Skin epidermis (tissue), 12 donors: ENCODE measurements around the gene MYOT.

ENCODE experiments used
- H3K27ac ChIP-seq, 21 experiments: fragments of 200-600 bp; sonication (generic) in 11 of 21; one replicate each; pipeline ENCODE4 v1.5.0; 2020; ENCODE audit warnings: mild to moderate bottlenecking in 3 of 21, inconsistent platforms in 2 of 21, moderate library complexity in 2 of 21
- H3K4me3 ChIP-seq, 7 experiments: fragments of 200-600 bp; sonication (generic) in 2 of 7; one replicate each; pipeline ENCODE4 v1.5.0; 2020; ENCODE audit warnings: inconsistent platforms in 2 of 7, mild to moderate bottlenecking in 2 of 7, moderate library complexity in 1 of 7

Gene MYOT, protein sequence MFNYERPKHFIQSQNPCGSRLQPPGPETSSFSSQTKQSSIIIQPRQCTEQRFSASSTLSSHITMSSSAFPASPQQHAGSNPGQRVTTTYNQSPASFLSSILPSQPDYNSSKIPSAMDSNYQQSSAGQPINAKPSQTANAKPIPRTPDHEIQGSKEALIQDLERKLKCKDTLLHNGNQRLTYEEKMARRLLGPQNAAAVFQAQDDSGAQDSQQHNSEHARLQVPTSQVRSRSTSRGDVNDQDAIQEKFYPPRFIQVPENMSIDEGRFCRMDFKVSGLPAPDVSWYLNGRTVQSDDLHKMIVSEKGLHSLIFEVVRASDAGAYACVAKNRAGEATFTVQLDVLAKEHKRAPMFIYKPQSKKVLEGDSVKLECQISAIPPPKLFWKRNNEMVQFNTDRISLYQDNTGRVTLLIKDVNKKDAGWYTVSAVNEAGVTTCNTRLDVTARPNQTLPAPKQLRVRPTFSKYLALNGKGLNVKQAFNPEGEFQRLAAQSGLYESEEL

DNA sequence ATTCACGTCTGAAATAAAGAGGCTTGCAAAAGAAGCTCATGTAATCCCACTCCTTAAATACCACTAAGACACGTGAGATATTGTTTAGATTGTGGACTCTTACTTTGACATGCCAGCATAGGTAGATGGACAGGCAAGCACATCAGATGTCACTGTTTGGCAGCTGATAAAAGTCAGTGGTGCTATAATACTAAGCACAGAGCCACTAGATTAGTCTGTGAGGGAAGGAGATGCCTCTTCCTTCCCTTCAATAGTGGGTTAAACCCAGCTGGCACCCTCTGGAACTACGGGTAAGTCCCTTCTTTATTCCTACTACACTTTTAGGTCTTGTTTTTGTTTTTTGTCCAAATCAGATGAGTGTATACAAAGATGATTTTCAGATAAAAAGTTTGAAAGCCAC lies at the start of gene MYOT:
Gene MYOT (plus strand): TSS at position 197 of the 400 bp plus-strand sequence. CDS start 2,792 bp downstream, outside the sequence.
- no peak within 1 kb of the TSS for H3K27ac ChIP-seq
- H3K4me3 ChIP-seq: no peak within 1 kb of the TSS

DNA sequence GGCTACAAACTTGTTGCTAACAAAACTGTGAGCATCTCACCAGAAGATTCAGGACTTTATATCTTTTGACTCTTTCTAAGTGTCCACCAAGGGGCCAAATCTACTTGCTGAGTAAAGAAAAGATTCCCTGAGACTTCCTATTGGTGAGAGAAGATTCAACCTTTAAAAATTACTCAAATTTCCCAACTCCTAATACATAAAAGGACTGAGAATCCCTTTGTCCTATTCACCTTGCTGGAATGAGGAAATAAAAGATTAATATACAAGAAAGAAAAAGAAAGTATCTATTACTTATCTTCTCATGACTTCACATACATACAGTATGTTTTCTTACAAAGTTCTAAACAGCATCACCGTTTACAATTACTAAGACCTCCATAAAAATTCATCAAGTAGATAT lies 47.9 kb upstream of the MYOT start:
- H3K4me3 ChIP-seq: no peak overlapping the region
- no peak overlapping the region for H3K27ac ChIP-seq

DNA sequence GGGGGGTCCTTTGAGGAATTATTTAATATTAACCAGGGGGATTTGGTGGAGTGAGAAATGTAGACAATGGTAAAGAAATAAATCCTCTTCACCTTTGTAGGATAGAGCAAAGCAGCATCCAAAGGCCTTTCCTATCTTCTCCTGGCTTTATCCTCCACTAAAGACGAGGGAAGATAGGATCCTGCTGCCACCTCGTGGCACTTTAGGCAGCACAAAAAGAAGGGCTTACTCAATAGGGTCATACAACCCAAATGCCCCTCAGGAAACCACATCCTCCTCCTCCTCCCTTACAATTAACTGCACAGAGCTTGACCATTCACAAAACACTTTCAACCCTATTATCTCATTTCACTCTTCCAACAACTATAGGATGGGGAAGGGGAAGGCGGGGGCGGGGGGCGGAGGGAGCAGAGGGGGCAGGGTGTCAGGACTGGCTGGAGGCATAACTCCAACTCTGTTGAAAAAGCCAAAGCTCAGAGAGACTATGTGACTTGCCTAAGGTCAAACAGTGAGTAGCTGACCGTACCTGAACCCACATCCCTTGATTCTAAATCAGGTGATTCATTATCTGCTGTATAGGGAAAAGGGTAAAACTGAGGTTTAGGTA lies 45.4 kb upstream of the MYOT start:
- Histone ChIP-seq H3K27ac (no peak overlapping the region), H3K4me3 (no peak overlapping the region)

DNA sequence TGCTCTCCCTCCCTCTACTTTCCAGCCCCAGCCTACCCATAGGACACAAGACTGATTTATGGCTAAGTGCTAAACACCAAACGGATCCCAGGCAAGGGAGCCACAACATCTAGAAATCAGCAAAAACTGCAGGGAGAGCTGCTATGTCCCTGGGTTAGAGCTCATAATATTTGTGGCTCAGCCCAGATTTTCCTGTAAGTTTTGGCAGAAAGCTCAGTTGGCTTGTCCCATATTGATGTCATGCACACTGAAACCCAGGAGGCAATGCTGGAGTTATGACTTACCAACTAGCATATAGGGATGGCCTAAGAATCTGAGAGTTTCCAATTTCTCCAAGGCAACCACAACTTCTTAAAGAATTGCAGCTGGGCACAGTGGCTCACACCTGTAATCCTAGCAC lies 44.7 kb upstream of the MYOT start:
- Histone ChIP-seq H3K27ac (no peak overlapping the region), H3K4me3 (no peak overlapping the region)

DNA sequence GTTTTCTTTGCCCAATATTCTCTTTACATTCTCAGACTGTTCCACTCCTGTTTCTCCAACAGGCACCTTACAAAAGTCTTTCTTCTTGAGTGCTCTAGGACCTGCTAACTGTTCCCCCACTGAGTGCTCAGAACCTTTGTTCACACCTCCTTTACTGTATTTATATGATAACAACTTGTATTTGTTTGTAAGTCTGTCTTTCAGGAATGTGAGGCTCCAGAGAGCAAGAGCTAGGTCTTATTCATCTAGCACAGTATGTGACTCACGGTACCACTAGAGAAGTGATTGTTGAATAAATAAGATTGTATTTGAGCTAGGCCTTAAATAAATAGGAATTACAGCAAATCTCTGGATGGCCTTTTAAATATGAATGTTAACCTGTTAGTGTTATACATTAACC lies 42.5 kb upstream of the MYOT start:
- no peak overlapping the region for H3K4me3 ChIP-seq
- no peak overlapping the region for H3K27ac ChIP-seq

DNA sequence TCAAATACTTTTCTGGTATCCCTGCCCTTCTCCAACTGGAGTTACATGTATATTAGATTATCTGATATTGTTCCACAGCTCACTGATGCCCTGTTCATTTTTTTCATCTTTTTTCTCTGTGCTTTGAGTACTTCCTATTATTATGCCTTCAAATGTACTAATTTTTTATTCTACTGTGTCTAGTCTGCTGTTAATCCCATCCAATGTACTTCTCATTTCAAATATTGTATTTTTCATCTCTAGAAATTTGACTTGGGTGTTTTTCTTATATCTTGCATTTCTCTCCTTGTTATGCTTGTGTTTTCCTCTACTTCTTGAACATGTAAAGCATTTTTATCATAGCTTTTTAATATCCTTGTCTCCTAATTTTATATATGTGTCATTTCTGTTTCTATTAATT lies 41.6 kb upstream of the MYOT start:
- Histone ChIP-seq H3K4me3 (no peak overlapping the region), H3K27ac (no peak overlapping the region)

DNA sequence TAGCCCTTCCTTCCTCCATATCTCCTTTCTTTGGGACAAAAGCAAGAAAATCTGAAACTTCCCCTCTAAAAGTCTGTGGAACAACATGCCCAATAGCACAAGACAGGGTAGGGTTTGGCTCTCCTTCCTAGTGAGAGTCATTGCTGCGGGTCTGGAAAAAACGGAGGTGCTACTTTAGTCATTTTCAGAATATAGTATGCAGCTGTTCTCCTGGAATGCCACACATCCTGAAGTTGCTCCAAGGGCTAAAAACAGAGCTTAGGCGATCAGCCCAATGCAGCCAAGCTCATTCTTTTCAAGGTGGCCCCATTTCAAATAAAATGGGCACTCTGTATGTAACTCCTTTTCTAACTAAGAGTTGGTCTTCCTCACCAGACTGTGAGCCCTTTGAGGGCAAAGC lies 39.5 kb upstream of the MYOT start:
- Histone ChIP-seq H3K27ac (no peak overlapping the region), H3K4me3 (no peak overlapping the region)

DNA sequence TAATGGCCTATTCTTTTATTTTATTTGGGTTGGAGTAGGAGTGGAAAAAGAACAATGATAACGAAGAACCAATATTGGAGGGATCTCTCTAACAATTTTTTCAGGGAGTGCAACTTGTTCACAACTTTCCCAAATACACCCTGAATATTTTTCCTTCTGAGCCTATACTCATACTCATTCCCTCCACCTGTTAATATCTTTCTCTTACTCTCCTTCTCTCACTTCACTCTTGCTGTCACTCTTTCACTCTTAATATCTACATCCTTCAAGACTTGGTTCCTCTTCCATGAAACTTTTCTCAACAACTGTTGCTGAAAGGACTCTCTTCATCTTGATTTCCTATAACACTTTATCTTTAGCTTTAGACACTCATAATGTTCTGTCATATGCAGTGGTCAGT lies 39.0 kb upstream of the MYOT start:
- Histone ChIP-seq H3K4me3 (no peak overlapping the region), H3K27ac (no peak overlapping the region)

DNA sequence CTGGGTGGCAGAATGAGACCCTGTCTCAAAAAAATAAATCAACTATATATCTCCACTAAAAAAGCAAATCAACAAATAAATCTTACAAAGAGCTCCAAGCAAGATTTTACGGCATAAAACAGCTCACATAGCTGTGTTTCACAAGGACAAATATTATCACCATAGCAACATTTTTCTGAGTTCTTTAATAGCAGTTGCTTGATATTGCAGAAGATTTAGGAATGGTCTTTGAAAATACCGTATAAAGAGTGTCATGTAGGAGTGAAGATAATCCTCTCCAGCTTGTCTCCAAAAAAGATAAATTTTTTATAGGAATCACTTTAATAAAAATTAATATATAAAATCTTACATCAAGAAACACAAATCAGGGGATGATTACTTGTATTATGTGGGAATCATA lies 36.6 kb upstream of the MYOT start:
- no peak overlapping the region for H3K27ac ChIP-seq
- no peak overlapping the region for H3K4me3 ChIP-seq

DNA sequence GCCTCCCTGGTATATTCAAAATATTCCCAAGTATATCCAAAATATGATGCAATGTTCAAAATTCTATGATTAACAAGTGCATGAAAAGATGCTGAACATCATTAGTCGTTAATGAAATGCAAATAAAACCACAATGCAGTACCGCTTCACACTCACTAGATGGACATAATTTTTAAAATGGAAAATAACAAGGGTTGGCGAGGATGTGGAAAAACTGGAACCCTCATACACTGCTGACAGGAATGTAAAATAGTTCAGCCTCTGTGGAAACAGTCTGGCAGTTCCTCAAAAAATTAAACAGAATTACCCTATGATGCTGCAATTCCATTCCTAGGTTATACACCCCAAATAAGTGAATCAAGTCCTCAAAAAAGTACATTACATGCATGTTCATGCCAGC lies 36.1 kb upstream of the MYOT start:
- no peak overlapping the region for H3K27ac ChIP-seq
- no peak overlapping the region for H3K4me3 ChIP-seq

DNA sequence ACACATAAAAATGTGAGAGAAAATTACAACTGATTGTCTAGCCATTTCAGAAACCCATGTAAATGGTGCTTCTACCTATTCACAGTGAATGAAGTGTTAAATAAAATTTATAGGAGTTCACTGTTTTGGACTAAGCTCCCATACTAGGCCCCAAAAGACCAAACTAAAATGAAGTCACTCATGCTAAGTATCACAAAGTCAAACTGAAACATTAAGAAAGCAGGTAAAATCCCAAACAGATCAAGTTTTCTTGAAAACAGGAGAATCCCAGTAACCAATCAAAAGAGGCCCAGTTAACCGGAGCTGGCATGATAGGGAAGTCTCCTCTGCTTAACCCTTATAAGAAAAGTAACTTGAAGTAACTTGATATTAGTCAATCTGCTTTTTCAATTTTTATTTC lies 35.2 kb upstream of the MYOT start:
- Histone ChIP-seq H3K4me3 (no peak overlapping the region), H3K27ac (no peak overlapping the region)

DNA sequence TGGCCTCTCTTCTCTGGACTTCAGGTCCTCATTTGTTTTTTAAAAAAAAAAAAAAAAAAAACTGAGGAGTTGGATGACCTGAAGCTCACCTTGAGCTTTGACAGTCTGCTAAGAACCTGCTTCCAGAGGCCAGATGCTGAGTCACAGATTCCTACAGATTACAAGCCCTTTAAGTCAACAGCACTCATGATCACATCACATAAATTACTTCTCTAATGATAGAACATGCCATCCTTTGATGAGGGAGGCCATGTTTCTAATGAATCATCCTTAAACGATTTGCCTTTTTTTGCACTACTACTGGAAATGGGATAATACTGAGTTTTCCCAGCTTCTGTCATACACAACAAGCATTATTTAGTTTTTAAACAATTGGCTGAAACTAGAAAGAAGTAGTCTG lies 34.2 kb upstream of the MYOT start:
- no peak overlapping the region for H3K27ac ChIP-seq

DNA sequence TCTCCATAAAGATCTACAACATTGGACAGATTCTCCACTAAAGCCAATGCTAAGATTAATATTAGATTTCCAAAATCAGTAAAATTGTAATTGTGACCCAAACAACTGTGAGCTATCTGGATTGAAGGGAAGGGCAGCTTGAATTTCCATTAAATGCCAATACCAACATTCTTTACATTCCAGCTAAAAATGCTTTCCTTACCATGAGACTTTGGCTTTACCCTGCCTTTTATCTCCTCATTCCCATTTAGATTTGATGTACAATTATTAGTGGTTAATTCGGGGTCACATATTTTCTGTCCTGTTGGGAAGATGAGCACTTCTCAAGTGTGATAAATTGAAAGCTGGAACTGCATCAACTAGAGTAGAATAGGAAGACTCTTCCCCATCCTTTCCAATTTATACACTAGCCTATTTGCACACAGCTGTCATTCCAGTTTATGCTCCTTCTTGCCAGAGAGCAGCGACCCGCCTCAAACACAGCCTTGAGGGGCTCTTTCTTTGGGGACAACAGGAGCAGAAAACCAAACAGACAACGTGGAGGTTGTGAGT lies 33.1 kb upstream of the MYOT start:
- no peak overlapping the region for H3K4me3 ChIP-seq
- no peak overlapping the region for H3K27ac ChIP-seq

More for the DNA sequence above, 34.2 kb upstream of the MYOT start:
- H3K4me3 ChIP-seq: no peak overlapping the region

DNA sequence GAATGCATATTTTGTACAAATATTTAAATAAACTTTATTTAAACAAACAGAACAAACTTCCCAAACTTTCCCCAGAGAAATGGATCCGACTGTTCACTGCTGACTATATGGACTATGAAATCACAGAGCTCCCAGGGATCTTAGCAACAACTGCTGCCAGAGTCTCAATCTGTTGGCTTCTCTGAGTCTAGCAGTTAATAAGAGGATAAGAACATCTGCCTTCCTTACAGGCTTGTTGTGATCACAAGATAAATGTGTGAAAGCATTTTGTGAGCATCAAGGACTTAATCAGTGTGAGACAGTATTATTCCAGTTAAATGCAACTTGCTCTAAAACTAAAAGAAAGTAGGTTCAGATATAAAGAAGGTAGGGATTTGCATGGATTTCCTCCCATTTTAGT lies 31.4 kb upstream of the MYOT start:
- no peak overlapping the region for H3K27ac ChIP-seq
- no peak overlapping the region for H3K4me3 ChIP-seq

DNA sequence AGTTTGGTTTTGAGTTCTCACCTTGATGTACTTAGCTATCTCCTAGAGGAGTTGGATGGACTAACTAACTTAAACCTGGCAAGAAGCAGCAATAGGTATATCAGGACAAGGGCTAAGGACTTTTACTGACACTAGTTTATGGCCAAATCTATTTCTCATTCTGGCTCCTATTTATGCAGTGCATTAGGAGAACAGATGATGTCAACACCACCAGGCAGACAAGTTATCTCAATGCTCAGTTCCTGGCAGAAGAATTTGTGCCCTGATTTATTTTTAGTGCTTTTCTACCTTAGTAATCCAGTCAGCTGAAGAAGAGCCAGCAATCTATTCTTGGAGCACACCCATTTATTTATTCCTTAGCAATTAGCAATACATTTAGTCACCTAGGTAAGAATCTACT lies 30.7 kb upstream of the MYOT start:
- no peak overlapping the region for H3K27ac ChIP-seq
- no peak overlapping the region for H3K4me3 ChIP-seq

DNA sequence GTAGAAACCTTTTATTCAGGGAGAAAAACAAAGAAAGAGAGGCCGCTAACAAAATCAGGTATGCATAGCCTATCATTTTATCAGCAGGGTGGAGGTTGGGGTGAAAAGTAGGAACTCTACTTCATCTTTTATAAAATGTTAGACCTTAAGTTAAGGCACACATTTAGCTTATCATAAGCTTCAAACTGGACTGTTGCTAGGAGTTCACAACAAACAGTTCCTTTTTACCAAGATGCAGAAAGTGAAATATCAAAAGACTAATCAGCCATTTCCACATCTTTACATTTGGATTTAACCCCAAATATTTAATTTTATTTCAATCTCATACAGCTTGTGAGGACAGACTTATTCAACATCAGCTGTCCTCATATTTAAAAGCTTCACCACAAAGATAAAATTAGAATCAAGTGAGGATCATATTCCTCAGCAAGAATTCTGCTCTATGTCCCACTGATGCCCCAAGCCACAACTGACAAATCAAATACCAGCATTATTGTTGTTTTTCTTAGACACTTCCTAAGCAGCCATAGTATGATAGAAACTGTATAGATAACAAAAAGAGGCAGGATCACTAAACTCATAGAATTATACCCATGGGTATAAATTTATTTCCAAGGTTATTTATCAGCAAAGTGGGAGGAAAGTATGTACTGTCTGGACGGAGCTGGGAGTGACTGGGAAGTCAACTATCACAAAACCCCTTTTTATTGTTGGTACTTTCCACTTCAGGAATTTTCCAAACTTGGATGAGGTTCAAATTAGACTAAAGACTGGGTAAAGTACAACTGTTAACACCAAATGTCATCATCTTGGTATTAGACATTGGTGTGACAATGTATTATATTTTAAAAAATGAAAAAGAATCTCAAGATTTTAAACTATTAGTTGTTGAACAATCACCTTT lies 29.9 kb upstream of the MYOT start:
- no peak overlapping the region for H3K4me3 ChIP-seq

DNA sequence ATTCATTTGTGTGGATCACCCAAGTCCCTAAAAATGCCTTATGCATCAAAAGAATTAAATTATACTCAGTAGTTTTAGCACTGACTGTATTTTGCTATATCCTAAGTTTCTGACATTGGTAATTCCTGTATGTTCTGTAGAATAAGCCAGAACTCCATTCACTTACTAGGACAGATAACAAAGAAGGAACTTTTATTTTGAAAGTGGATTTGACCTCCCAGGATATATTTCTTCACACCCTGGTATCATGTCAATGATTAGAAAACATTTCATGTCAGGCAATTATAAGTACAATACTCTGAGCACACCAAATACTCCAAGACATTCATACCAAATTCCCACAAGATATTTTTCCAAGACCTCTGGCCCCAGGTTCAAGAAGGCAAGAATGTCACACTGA lies 28.7 kb upstream of the MYOT start:
- Histone ChIP-seq H3K27ac (no peak overlapping the region), H3K4me3 (no peak overlapping the region)

More for the DNA sequence above, 29.9 kb upstream of the MYOT start:
- H3K27ac ChIP-seq: no peak overlapping the region

DNA sequence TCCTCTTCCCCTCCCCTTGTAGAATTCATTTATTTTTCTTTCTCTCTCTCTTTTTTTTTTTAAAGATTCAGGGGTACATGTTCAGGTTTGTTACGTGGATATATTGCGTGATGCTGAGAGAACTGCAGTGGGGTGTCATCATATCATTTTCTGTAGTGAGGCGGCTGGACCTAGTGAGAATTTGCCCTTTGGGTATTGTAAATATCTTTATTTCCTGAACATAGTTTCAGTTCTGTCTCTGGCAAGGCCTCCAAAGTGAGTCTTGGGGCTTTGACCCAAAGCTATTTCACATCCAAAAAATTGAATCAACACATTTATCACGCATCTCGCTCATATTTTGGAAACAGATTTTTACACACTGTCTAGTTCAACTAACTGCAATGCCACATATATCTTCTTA lies 25.4 kb upstream of the MYOT start:
- no peak overlapping the region for H3K27ac ChIP-seq

DNA sequence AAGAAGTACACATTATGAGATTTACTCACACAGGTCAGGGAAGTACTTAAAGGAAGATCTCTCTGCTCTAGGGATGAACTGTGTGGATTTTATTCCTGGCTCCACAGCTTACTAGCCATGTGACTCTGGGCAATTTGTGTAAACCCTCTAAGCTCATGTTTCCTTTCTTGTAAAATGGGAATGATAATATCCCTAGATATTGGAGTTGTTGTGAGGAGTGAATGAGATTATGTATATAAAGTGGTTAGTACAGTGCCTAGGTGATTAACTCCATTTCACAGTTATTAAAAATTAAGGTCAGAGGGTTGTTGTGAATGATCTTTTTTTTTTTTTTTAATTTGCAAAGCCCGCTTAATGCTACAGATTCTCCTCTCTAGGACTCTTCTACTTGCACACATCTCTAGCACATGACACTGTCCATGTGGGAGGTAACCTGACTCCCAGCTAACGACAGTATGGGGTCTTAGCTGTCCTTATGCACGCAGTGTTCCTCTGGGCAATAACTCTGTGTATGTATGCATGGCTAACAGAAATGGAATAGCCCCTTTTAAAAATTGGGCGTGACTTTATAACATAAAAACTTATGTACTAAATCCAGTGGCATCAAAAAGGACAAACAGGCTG lies 23.9 kb upstream of the MYOT start:
- no peak overlapping the region for H3K27ac ChIP-seq
- no peak overlapping the region for H3K4me3 ChIP-seq

More for the DNA sequence above, 25.4 kb upstream of the MYOT start:
- no peak overlapping the region for H3K4me3 ChIP-seq

DNA sequence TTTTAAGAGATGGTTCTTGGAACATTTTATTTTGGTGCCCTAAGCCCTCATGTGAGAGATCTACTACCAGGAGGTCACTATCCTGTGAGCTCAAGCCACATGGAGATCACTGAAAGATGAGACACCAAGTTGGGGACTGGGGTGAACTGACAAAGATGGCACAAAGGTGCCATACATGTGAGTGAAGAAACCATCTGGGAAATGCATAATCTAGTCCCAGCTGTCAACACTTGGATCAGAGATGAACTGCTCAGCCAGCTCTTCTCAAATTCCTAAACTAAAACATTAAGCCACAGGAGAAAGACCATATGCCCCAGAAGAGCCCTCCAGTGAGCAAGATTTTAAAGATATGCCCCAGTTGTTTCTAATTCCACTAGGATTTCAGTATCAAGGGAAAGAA lies 22.2 kb upstream of the MYOT start:
- H3K27ac ChIP-seq: no peak overlapping the region
- no peak overlapping the region for H3K4me3 ChIP-seq
